ENCODE measurements around the gene FBH1.
A peak's percentile ranks its signal among the peaks of the same experiment; 100 is the strongest.
"Not testable (repeated sequence)": the region's sequence is repeated elsewhere in the genome, so short reads cannot be mapped to it uniquely, and the experiment has no call there.

FBH1 gene

DNA sequence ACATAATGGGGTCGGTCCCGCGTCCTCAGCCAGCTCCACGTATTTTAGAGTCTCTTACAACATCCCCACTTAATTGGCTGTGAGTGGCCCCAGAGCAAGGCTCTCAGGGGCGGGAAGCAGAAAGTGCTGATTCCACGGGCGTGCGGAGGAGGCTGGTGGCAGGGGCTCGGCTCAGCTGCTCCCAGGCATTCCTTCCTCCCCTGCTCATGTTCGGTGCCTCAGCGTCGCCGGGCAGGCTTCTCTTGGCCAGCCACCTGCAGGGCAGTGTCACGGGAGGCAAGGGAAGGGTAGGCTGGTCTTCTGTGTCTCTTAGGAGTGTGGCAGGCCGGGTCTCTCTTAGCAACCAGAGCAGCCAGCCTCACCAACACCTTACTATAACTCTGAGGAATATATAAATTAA, 53.5 kb downstream of the FBH1 start:
- H3K9me3 ChIP-seq: no peaks in the 10 kb centered on the region
- TF ChIP-seq, protein P1, sequence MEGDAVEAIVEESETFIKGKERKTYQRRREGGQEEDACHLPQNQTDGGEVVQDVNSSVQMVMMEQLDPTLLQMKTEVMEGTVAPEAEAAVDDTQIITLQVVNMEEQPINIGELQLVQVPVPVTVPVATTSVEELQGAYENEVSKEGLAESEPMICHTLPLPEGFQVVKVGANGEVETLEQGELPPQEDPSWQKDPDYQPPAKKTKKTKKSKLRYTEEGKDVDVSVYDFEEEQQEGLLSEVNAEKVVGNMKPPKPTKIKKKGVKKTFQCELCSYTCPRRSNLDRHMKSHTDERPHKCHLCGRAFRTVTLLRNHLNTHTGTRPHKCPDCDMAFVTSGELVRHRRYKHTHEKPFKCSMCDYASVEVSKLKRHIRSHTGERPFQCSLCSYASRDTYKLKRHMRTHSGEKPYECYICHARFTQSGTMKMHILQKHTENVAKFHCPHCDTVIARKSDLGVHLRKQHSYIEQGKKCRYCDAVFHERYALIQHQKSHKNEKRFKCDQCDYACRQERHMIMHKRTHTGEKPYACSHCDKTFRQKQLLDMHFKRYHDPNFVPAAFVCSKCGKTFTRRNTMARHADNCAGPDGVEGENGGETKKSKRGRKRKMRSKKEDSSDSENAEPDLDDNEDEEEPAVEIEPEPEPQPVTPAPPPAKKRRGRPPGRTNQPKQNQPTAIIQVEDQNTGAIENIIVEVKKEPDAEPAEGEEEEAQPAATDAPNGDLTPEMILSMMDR (IDR thresholded peaks at IDR 0.05): no peak
- no peak overlapping the region for H3K27ac ChIP-seq
- H3K27me3 ChIP-seq: no peaks in the 10 kb centered on the region
- peaks cover 17 to 28% of the 10 kb centered on the region in 2 experiments for H3K4me1 ChIP-seq (ENCODE audit: control insufficient read depth in 1 of 2, insufficient read depth in 1 of 2, low read depth in 1 of 2, low read length in 1 of 2)
- H3K4me3 ChIP-seq (ENCODE audit: low read depth in 1 of 2, low read length in 1 of 2): no peak overlapping the region
- H3K36me3 ChIP-seq: peaks cover 6% of the 10 kb centered on the region

DNA sequence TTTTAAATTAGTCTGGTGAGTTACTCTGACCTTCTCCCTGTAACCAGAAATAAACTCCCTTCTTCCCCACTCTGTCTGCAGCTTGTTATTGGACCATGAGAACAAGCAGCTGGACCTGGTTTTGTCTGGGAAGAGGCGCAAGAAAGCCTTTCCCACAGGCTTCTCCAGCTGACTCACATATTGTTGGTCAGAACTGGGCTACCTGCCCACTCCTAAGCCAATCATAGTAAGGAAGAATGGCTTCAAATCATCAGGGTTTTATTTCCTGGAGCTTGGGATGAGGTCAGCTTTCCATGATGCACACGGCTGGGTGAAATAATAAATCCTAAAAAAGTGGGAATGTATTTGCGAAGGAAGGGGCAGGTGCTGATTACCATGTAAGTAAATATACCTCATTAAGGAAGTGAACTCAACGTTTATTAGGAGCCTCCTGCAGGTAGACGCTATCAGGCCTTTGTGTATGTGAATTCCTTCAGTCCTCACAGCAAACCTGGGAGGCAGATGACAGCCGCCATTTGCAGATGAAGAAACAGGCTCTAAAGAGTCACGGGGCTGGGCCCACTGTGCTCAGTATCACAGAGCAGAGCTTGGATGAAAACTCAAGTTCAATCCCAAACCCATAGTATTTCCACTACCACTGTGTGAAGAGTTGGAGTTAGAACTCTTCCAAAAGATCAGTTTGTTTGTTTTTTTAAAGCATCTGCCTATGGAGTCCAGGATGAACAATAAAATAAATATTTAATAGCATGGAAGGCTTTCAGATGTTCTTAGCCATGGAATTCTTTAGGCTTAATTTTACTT, 54.5 kb downstream of the FBH1 start:
- H3K4me3 ChIP-seq (ENCODE audit: low read depth in 1 of 2, low read length in 1 of 2): peak overlapping the region in 1 of 2 experiments; percentile 57
- no peaks in the 10 kb centered on the region for H3K9me3 ChIP-seq
- H3K27me3 ChIP-seq: no peaks in the 10 kb centered on the region
- H3K27ac ChIP-seq: peak overlapping the region; percentile 65
- peaks cover 17 to 28% of the 10 kb centered on the region in 2 experiments for H3K4me1 ChIP-seq (ENCODE audit: control insufficient read depth in 1 of 2, insufficient read depth in 1 of 2, low read depth in 1 of 2, low read length in 1 of 2)
- no peaks in the 10 kb centered on the region for H3K36me3 ChIP-seq
- TF ChIP-seq, protein P1 (IDR thresholded peaks at IDR 0.05): no peak

DNA sequence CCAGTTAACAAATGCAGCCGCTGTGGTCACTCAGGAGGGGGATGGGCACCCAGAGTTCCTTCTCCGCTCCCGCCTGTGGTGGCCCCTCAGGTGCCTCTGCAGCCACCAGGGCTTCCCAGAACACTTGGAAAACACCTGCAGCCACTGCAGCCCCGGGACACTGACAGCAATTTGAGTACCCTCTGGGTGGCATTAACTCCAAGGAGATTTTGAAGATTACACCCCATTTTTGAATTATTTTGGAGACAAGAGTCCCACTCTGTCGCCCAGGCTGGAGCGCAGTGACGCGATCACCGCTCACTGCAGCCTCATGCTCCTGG, 55.1 kb downstream of the FBH1 start:
- H3K9me3 ChIP-seq: no peaks in the 10 kb centered on the region
- peak overlapping the region; percentile 65 for H3K27ac ChIP-seq
- TF ChIP-seq, protein P1 (IDR thresholded peaks at IDR 0.05): no peak
- H3K4me1 ChIP-seq (ENCODE audit: control insufficient read depth in 1 of 2, insufficient read depth in 1 of 2, low read depth in 1 of 2, low read length in 1 of 2): peaks cover 17 to 28% of the 10 kb centered on the region in 2 experiments
- H3K36me3 ChIP-seq: no peaks in the 10 kb centered on the region
- H3K27me3 ChIP-seq: no peaks in the 10 kb centered on the region
- H3K4me3 ChIP-seq (ENCODE audit: low read depth in 1 of 2, low read length in 1 of 2): peak overlapping the region; percentile 51 to 57

DNA sequence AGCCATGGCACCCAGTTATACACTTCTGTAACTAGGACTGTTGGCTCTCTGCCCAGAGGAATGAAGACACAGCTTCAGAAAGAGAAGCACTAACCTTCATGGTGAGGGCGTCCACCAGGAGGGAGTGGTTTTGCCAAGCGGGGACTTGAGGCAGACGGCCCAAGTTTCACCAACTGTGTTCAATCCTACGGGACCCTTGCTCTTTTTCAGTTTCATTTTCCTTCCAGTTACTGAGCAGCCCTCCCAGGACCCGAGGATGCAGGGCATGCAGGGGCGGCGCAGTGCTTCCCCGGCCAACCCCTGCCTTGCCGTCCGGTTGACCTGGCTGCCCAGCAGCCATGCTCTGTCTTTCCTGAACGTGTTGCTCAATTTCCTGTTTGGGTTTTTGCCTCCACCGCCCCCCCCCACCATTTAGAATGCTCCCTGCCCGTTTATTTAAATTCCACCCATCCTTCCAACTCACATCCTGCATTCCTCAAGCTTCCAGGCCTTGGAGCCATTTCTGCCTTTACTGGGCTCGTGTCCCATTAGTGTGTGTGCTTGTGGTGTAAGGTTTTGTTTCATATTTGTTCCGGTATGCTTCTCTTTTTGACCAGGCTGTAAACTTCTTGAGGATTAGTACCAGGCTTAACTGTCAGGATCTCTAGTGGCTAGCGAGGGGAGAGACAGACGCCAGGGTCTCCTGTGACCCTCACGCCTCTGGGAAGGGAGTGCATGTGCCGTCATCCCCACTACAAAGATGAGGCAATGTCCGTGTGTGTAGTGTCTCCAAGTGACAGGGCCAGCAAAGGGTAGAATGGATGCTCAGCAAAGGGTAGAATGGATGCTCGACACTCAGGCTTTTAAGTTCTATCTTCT, 55.7 kb downstream of the FBH1 start:
- TF ChIP-seq, protein P1 (IDR thresholded peaks at IDR 0.05): no peak
- Histone ChIP-seq H3K27me3 (no peaks in the 10 kb centered on the region), H3K27ac (peak overlapping the region; percentile 65), H3K4me1 (ENCODE audit: control insufficient read depth in 1 of 2, insufficient read depth in 1 of 2, low read depth in 1 of 2, low read length in 1 of 2) (peaks cover 19 to 34% of the 10 kb centered on the region in 2 experiments), H3K9me3 (no peaks in the 10 kb centered on the region), H3K36me3 (no peaks in the 10 kb centered on the region), H3K4me3 (ENCODE audit: low read depth in 1 of 2, low read length in 1 of 2) (peak overlapping the region; percentile 51 to 57)

DNA sequence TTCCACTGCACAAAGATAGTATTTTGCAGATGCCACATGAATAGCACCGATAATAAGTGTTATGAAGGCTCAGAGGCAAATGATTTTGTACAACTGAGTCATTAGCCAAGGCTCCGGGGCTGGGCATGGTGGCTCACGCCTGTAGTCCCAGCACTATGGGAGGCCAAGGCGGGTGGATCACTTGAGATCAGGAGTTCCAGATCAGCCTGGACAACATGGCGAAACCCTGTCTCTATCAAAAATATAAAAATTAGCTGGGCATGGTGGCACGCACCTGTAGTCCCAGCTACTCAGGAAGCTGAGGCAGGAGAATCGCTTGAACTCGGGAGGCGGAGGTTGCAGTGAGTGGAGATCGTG, 56.4 kb downstream of the FBH1 start:
- not testable (repeated sequence) for H3K9me3 ChIP-seq, H3K36me3 ChIP-seq, H3K27me3 ChIP-seq
- Histone ChIP-seq H3K4me3 (ENCODE audit: low read depth in 1 of 2, low read length in 1 of 2) (peak overlapping the region in 1 of 2 experiments; percentile 57), H3K27ac (peak overlapping the region; percentile 65), H3K4me1 (ENCODE audit: control insufficient read depth in 1 of 2, insufficient read depth in 1 of 2, low read depth in 1 of 2, low read length in 1 of 2) (peaks cover 24 to 38% of the 10 kb centered on the region in 2 experiments)

DNA sequence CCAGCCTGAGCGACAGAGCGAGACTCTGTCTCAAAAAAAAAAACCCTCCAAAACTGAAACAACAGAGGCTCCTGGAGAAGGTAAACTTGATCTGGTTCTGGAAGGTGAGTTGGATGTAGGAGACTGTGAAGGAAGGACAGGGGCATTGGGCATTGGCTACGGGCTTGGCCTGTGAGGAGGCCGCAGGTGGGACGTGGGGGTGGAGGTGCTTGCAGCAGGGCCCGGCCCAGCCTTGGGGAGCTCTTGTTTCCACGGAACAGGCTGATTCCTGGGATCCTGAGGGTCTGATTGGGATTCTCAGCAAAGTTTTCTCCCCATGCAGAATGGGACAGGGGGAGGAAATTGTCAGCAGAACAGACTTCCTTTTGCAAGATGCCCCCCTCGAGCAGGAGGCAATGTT, 56.7 kb downstream of the FBH1 start:
- no peak overlapping the region for H3K4me3 ChIP-seq (ENCODE audit: low read depth in 1 of 2, low read length in 1 of 2)

More for the DNA sequence above, 56.7 kb downstream of the FBH1 start:
- Histone ChIP-seq H3K9me3 (no peaks in the 10 kb centered on the region), H3K27me3 (no peaks in the 10 kb centered on the region), H3K4me1 (ENCODE audit: control insufficient read depth in 1 of 2, insufficient read depth in 1 of 2, low read depth in 1 of 2, low read length in 1 of 2) (peaks cover 24 to 39% of the 10 kb centered on the region in 2 experiments), H3K36me3 (no peaks in the 10 kb centered on the region), H3K27ac (no peak overlapping the region)
- TF ChIP-seq, protein P1 (IDR thresholded peaks at IDR 0.05): no peak
